GM18858 (cell line): ENCODE measurements around the gene SLC16A7.

Source experiments
- ATAC-seq: cut with Tn5 transposase; IDR thresholded peaks from one replicate; pipeline ENCODE4 v1.9.1; 2021; ENCODE audit not compliant: unreplicated experiment

The SLC16A7 gene

DNA sequence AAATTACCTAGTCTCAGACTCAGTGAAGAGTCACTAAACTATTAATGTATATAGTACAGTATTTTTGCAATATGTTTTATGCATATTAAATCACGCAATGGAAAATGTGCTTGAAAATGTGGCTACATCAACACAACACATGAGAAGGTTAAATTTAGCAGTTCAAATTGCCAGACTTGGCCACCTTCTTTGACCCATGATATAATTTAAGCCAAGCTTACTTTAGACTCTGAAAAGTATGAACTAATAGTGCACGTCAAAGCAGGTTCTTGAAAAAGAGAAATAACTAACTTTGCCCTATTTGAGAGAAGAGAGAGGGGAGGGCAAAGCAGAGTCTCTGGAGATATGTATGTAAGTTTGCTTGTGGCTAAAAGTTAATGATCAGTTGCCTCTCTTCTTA is 68.7 kb downstream of the SLC16A7 start:
- ATAC-seq = no peak

DNA sequence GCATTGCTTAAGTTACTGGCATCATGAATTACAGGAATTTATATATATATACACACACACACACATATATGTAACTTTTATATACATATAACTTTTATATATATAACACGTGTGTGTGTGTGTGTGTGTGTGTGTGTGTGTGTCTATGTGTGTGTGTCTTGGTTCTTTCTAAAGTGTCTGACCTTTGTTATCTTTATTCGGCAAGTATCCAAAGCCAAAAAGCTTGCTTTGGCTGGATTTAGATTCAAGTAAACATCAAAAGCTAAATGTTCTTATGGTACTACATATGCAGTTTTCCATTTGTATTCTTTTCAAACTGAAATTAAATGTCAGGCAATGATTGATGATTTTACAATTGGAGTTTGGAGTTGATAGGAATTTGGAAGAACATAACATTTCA is 69.9 kb downstream of the SLC16A7 start:
- ATAC-seq = no peak

DNA sequence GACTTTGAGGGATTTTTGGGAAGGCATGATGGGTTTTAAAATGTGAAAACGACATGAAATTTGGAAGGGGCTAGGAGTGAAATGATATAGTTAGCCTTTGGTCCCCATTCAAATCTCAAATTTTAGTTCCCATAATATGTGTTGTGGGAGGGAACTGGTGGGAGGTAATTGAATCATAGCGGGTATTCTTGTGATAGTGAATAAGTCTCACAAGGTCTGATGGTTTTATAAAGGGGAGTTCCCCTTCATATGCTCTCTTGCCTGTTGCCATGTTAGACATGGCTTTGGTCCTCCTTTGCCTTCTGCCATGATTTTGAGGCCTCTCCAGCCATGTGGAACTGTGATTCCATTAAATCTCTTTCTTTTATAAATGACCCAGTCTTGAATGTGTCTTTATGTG is 72.8 kb downstream of the SLC16A7 start:
- no peak for ATAC-seq

DNA sequence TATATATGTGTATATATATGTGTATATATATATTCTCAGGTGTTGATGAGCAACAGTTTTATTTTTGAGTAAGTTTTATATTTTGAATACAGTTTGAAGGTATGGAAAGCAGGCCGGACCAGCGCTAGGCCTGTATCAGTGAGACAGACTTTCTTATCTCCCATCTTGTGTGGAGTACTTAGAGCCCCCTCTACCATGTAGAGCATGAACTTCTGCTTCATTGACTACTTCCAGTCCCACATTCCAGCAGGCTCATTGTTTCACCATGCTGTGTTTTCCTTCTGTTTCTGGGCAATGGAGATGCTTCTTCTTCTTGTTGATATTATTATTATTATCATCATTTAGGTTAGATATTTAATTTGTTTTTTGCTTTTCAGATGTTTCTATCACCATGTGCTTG is 76.4 kb downstream of the SLC16A7 start:
- no peak for ATAC-seq

DNA sequence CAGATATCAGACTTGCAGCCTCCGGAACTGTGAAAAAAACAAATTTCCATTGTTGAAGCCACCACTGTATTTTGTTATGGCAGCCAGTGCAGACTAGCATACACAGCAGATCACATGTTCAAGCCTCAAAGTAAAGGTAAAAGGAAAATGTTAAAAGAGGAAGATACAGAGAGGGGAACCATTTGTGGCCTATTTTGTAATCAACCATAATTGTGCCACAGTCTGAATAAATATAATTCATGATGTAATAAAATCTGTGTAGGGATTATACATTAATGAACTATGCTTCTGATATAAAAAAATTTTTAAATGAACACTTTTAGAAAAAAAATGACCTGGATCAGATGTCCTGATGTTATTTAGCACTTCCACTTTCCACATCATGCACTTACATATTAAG is 79.6 kb downstream of the SLC16A7 start:
- no peak for ATAC-seq

DNA sequence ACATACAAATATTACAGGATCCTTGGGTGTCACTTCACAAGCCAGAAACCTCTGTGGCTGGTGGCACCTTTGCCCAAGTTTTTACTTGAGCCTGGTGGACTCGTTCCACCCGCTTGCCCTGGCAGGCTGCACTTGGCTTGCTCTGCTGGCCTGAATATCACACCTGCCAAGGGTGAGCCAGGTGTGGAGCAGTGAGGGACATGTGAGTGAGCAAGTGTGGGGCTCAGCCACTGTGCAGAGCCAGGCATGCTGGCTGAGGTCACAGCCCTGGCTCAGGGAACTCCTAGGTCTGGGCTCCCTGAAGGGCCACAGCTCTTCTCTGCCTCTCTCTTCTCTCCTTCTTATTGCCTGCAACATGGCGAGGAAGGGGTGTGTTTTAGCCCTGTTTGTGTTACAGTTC is 82.0 kb downstream of the SLC16A7 start:
- no peak for ATAC-seq

DNA sequence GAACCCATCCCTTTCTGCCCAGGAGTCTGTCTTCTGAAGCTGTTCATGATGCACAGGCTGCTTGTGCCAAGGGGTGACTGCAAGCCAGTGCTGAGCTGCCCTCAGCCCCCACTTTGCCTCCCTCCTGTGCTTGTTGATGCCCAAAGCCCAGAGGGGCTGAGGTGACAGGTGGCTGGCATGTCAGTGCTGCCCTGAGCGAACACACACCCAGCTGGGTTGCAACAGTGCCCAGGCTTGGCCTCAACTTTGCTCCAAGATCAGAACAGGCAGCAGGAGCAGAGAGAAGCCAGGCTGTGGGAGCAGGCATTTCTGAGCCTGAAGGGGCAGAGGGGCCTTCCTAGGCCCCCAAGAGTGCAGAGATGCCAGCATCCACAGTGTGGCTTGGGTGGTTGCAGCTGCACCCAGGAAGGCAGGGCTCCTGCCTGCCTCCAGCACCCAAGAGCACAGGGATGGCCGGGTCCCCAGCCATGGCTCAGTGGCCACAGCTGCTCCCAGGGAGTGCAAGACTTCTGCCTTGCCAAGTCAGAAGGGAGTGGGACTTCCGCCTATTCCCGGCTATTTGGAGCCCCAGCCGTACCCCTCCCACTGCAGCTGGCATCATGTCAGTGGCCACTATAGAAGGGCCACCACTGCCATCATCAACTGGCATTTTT is 83.1 kb downstream of the SLC16A7 start:
- ATAC-seq = no peak

DNA sequence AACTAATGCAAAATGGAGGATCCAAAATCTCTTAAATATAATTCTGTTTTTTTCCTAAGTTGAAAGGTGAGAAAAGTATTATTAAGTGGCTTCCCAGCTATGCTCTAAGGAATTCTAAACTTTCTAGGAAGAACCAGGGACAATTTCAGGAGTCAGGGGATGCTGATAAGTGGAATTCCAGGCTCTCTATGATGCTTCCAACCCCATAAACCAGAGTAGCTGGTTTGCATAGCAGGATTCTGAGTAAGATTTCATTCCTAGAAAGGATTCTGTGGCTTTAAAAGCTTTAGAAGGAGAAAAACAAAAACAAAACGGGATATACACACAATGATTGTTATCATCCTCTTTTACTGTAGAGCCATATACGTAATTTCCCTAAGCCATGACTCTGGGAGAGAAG is 93.9 kb downstream of the SLC16A7 start:
- no peak for ATAC-seq

DNA sequence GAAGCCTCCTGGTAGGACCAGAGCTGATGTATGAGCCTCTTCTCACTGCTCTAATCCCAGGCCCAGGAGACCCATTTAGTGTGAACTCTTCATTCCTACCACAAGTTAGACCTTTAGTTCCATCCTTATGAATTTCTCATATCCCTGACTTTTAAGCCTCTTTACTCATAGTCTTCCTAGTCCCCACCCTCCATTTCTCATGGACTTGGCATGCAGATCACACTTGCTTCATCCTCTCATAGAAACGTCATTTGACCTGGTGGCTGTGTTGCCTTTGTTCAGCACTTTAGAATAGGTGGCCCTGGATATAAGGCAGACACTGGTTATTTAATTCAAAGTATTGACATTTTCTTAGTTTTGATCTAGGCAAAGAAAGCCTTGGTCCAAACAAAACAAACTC is 99.5 kb downstream of the SLC16A7 start:
- ATAC-seq = no peak

DNA sequence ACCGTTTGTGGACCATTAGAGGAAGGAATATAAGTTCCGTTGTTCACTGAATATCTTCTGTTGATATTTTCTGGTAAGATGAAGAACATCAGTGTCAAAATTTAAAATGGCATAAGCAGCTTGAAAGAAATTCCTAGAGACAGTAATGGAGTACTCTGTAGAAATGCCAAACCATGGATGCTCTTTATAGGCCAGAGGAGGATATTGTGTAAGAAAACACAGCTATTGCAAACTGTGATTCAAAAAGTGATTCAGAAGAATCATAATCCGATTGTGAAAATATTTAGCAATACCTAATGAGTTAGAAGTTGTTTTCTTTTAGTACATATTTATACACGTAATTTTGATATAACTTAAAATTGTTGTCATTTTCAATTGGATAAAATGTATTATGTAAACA is 102.8 kb downstream of the SLC16A7 start:
- ATAC-seq = no peak

DNA sequence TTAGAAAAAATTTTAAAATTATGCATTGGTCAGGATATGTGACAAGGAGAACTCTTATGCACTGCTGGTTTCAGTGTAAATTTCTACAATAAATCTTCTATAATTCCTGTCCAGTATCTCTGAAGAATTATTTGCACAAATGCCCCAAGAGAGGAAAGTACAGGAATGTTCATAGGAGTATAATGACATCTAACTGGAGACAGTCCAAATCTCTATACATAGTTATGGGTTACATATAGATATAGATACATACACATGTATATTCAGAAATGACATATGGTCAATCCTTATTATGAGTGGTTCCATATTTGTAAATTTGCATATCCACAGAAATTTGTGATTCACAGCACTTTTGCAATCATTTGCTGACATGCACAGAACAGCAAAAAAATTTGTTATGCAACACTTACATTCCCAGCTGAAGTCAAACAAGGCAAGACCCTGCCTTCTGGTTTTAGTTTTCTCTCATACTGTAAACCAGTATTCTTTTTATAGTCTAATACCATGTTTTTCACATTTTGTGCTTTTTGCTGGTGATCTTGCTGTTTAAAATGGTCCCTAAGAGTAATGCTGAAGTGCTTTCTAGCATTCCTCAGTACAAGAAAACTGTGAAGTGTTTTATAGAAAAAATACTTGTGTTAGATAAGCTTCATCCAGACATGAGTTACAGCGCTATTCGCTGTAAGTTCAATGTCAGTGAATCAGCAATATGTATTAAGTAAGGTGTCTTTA is 103.8 kb downstream of the SLC16A7 start:
- ATAC-seq = no peak

DNA sequence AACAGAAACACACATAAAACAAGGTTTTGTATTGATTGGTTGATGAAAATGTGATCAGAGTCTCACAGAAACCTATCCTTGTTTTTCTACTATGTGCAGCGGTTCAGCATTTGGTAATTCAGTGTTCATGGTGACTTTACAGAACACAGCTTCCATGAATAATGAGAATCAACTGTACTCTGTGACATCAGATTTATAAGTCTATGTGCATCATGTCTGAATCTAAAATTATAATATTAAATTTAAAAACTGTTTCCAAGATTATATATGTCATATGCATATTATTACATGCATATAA is 104.3 kb downstream of the SLC16A7 start:
- no peak for ATAC-seq

DNA sequence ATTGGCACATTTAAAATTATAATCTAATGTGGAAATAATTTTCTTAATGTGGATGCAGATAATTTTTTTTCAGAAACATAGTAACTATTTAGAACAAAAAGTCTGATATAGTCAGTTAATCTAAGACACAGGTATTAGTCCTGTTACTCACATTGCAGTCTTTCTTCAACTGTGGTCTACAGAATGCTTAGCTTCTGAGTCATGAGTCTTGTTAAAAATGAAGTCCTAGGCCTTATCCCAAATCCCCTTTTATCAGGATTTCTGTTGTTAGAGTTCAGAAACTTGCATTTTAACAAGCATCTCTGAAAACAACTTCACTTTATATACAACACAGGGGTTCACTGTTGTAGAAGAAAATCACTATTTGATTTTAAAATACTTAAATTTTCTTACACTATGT is 112.2 kb downstream of the SLC16A7 start:
- no peak for ATAC-seq

DNA sequence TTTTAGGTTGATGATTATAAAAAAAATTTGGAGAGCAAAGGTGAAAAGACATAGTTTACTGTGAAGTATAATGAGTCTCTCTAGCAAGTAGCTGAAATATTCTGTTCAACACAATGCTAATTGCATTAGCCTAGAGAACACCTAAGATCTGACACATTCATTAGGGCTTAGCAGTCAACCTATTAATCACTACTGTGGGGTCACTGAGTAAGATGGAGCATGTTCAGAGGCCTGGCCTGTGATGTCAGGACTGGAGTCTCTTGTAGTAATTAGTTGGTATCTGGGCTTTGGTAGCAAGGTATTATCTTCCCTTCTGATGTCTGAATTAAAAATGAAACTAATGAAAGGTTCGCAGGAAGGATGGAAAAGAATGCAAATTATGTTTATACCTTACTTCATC is 112.7 kb downstream of the SLC16A7 start:
- ATAC-seq = no peak

DNA sequence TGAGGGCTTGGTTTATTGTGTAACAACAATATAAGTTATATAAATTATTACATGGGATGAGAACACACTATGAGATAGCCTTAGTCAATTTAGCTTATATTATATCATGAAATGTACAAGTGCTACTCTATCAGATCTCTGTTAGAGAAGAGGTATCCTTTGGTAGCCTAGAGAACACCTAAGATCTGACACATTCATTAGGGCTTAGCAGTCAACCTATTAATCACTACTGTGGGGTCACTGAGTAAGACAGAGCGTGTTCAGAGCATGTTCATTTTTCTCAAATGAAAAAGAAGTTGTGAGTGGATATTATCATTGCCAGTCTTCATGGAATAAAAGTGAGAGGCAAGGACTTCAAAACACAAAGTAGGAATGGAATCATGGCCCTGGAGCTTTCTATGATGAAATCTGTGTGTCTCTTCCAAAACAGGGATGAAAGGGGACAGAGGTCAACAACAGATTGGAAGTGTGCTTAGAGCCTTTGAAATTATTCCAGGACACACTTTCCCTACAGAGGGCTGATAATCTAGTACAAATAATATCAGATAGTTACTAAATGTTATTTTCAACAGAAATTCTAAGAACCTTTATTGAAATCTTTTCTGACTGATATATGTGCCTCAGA is 114.3 kb downstream of the SLC16A7 start:
- no peak for ATAC-seq

DNA sequence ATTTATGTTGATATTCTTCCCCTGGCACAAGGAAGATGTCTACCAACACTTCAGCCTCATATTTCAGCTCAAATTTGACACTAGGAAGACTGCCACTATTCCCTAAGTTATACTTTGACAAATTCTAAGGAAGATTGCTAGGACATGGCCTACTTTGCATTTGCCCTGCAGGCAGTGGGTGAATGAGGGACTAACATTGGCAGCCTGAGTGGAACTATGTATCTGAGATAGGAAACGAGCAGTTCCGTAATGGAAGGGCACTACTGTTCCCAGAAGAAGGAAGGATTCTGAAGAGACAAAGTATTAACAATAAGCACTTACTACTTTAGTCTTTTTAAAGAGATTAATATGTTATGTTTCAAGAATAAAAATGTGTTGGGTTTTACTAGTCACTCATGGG is 115.1 kb downstream of the SLC16A7 start:
- ATAC-seq = no peak

DNA sequence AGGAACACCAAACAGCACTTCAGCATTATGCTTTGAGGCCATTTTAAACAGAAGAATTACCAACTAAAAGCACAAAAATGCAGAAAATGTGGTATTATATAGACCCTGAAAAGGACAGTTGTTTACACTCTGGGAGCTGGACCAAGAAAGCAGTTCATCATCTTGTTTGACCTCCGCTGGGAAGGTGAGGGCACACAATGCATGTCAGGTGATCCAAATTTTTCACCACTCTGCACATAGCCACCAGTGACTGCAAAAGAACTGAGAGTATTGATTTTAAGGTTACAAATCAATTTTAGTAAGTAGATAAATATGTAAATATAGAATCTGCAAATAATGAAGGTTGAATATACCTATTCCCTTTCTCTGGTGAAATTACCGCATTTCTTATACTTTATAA is 119.6 kb downstream of the SLC16A7 start:
- no peak for ATAC-seq

DNA sequence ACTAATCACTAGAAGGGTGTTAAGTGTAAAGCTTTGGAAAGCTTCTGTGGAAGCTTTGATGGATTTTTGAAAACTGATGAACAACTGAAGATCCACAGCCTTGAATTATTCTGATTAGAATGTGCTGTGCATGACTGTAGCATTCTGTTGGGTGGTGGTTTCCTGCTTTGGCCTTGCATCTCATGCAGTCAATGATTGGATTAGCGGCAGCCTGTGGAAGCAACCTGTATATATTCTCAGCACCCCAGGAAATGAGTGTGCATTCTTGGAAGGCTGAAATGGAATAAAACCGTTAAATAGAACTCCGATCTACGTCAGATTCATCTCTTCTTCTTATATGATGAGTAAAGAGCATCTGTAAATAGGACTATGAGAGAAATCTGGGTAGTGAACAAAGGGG is 120.2 kb downstream of the SLC16A7 start:
- ATAC-seq = no peak

DNA sequence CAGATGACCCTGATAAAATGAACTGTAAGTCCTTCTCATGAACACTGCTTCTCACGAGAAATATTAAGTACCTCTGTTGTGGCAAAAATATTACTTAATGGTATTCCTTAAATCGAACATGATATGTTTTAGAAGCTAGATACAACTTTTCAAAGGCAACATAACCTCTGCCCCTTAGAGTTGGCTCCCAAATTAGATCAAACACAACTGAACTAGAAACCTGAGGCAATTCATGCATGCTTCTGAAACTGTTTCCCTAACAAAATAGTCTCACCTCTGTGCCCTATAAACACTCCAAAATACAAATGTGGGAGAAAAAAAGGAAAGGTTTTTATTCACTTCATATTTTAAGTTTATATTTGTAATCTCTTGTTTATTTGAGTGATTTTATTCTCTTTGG is 121.6 kb downstream of the SLC16A7 start:
- ATAC-seq = no peak

DNA sequence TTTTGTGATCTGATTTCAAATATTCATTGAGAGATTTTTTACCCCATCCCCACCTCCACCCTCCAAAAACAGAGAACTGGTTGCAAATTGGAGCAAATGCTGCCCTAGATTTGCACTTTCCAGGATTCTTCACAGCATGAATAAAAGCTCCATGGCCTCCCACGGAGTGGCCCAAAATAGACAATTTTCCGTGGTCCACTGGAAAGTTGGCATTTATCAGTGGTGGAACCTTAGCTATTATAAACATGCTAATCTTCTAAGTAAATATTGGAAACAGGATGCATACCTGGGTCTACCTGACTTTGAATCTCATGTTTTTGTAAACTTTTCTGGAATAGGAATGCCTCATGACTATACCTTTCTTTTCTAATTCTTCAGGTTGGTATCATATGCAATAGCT is 123.9 kb downstream of the SLC16A7 start:
- ATAC-seq = no peak

DNA sequence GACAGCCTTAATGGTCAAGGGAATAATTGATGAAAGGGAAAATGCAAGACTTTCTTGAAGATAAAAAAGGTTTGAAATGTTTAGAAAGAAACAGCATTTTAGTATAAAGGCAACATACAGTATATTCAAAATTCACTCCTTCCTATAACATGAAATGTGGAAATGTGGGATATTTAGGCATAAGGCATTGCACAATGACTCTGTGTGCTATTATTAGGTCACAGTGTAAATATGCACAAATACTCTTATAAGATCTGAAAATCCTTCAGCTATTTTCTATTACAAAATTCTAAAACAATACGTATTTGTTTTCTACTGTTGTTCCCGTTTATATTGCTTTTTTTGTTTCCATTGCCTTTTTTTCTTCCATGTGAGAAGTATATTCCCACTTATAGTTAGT is 127.7 kb downstream of the SLC16A7 start:
- no peak for ATAC-seq

DNA sequence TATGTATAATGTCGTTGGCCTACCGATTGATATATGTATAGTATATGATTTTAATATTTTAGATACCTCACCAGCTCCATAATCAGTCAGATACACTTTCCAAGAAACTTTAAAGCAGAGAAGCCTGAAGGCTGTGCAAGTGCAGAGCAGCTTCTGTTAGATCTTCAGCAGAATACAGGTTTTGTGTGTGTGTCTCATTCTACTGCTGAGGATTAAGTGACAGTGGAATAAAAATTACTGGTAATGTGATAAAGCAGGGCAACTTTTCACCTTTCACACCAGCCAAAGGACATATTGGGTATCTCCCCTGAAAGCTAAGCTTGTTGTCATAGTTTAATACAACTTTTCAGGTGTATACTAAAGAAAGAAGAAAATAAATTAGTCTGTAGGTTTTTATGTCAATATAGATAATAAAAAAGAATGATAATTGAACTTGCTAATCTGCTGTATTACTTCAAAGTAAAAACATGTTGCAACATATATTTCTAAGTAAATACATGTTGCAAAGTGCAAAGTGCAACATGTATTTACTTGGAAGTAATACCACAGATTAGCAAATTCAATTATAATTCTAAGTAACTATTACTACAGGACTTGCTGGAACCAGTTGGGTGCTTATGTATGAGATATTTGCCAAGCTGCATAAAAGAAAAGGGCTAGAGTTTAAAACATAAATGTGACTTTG is 128.3 kb downstream of the SLC16A7 start:
- ATAC-seq = no peak
